ENCODE data around the gene SLC8A2. TPM values are rescaled to one million over a fixed set of nuclear protein-coding genes. Genes with fewer than 3 reads are reported as not detected.

SLC8A2 gene
- polyA plus RNA-seq, 1 donor from 2014 or later = 14.1 TPM

GRCh38 chr19:47445527-47445926, 26.2 kb downstream of the SLC8A2 start:
- H3F3A ChIP-seq (ENCODE audit: insufficient read depth, low read length, poor library complexity, severe bottlenecking) = no peaks in the 10 kb centered on the region
- no peaks in the 10 kb centered on the region for H3K9me2 ChIP-seq (ENCODE audit: insufficient read depth, low read length)
- TF ChIP-seq EZH2 (IDR thresholded peaks at IDR 0.05; ENCODE audit: borderline replicate concordance, insufficient read depth, low read length, poor library complexity, severe bottlenecking) (no peak), TAF1 (IDR thresholded peaks at IDR 0.05; ENCODE audit: low read depth) (no peak), MXI1 (conservative IDR thresholded peaks at IDR 0.05; ENCODE audit: poor library complexity, severe bottlenecking) (no peak), SMC3 (conservative IDR thresholded peaks at IDR 0.05; ENCODE audit: poor library complexity) (no peak), CTCF (IDR thresholded peaks at IDR 0.05; ENCODE audit: poor library complexity, severe bottlenecking) (no peak), RAD21 (conservative IDR thresholded peaks at IDR 0.05) (no peak), POLR2AphosphoS5 (IDR thresholded peaks at IDR 0.05) (no peak), REST (IDR thresholded peaks at IDR 0.05; ENCODE audit: borderline replicate concordance) (no peak), EP300 (conservative IDR thresholded peaks at IDR 0.05; ENCODE audit: poor library complexity, severe bottlenecking) (no peak)
- peaks cover 5% of the 10 kb centered on the region for H3K27me3 ChIP-seq (ENCODE audit: insufficient read depth, low read depth, low read length)
- H3K27ac ChIP-seq (ENCODE audit: low read length) = no peak overlapping the region
- no peaks in the 10 kb centered on the region for H3K9me3 ChIP-seq (ENCODE audit: low read length)
- H3K4me3 ChIP-seq (ENCODE audit: low read length) = peak overlapping the region; percentile 41
- no peak overlapping the region for H2AFZ ChIP-seq (ENCODE audit: low read depth, low read length)
- H3K79me2 ChIP-seq (replicated peaks; ENCODE audit: insufficient read depth, low read length) = no peaks in the 10 kb centered on the region
- H3K9ac ChIP-seq (ENCODE audit: low read length) = no peak overlapping the region
- H3K4me2 ChIP-seq (ENCODE audit: low read length) = no peak overlapping the region
- H4K20me1 ChIP-seq (ENCODE audit: insufficient read depth) = no peaks in the 10 kb centered on the region
- H3K36me3 ChIP-seq (ENCODE audit: insufficient read depth, low read length) = no peaks in the 10 kb centered on the region

- Histone ChIP-seq H3K9ac (ENCODE audit: low read length) (no peak overlapping the region), H3K27ac (ENCODE audit: low read length) (peak overlapping the region; percentile 49), H3K79me2 (replicated peaks; ENCODE audit: insufficient read depth, low read length) (no peaks in the 10 kb centered on the region), H3K27me3 (ENCODE audit: insufficient read depth, low read depth, low read length) (peaks cover 5% of the 10 kb centered on the region), H4K20me1 (ENCODE audit: insufficient read depth) (no peaks in the 10 kb centered on the region), H2AFZ (ENCODE audit: low read depth, low read length) (no peak overlapping the region), H3K4me3 (ENCODE audit: low read length) (peak overlapping the region; percentile 52), H3K36me3 (ENCODE audit: insufficient read depth, low read length) (no peaks in the 10 kb centered on the region), H3K9me2 (ENCODE audit: insufficient read depth, low read length) (no peaks in the 10 kb centered on the region), H3F3A (ENCODE audit: insufficient read depth, low read length, poor library complexity, severe bottlenecking) (no peaks in the 10 kb centered on the region), H3K4me2 (ENCODE audit: low read length) (no peak overlapping the region), H3K9me3 (ENCODE audit: low read length) (no peaks in the 10 kb centered on the region)
- peak; percentile 65 for TF ChIP-seq REST (IDR thresholded peaks at IDR 0.05; ENCODE audit: borderline replicate concordance)
- TF ChIP-seq RAD21 (conservative IDR thresholded peaks at IDR 0.05) = no peak
- TF ChIP-seq SMC3 (conservative IDR thresholded peaks at IDR 0.05; ENCODE audit: poor library complexity) = peak; percentile 13
- TF ChIP-seq CTCF (IDR thresholded peaks at IDR 0.05; ENCODE audit: poor library complexity, severe bottlenecking) = no peak
- TF ChIP-seq POLR2AphosphoS5 (IDR thresholded peaks at IDR 0.05) = peak; percentile 98
- TF ChIP-seq TAF1 (IDR thresholded peaks at IDR 0.05; ENCODE audit: low read depth) = no peak
- peak; percentile 55 for TF ChIP-seq MXI1 (conservative IDR thresholded peaks at IDR 0.05; ENCODE audit: poor library complexity, severe bottlenecking)
- TF ChIP-seq EZH2 (IDR thresholded peaks at IDR 0.05; ENCODE audit: borderline replicate concordance, insufficient read depth, low read length, poor library complexity, severe bottlenecking) = no peak
- peak; percentile 100 for TF ChIP-seq EP300 (conservative IDR thresholded peaks at IDR 0.05; ENCODE audit: poor library complexity, severe bottlenecking)
Observed at GRCh38 chr19:47444388-47444821, 27.3 kb downstream of the SLC8A2 start.
